Breast epithelium (tissue), 3 donors: ENCODE measurements around the gene NQO2.

Source experiments
- CTCF ChIP-seq, 3 donors: fragments of 450-650 bp; IDR thresholded peaks; one replicate each; pipeline ENCODE4 v1.5.1; 2016 to 2017; ENCODE audit warnings: antibody characterized with exemption in 3 of 3, mild to moderate bottlenecking in 3 of 3, moderate library complexity in 3 of 3
- POLR2A ChIP-seq: fragments of 450-650 bp; IDR thresholded peaks from one replicate; pipeline ENCODE4 v1.6.1; 2016; ENCODE audit warnings: antibody characterized with exemption, mild to moderate bottlenecking, moderate library complexity

DNA sequence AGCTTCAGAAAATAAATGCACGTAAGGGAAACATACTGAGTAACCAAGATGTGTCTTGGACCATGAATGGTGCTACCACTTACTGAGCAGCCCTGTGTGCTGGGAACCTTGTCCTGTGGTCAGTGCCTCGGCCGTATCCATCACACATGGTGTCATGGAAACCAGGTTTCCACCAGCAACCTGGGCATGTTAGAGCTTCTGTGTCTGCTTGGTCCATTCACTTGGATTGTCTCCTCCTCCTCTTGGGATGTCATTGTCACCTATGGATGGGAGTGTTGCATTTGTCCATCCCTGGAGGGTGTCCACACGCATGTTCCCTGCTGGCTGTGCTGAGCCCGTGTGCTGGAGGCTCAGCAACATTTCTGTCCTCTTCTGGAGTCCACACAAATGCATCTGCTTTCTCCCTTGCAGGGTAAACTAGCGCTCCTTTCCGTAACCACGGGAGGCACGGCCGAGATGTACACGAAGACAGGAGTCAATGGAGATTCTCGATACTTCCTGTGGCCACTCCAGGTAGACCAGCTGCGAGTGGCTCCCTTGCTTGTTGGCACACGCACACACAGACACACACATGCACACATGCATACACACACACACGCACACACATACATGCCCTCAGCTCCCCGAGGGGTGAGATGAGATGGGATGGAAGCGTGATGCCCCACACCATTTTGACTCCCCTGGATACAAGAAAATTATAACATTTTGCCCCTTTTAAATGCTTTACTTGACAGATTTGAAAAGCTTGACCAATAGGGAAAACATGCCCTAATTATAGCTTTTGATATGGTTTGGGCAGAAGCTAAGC is 17.0 kb downstream of the NQO2 start:
- TF ChIP-seq CTCF (IDR thresholded peaks at IDR 0.05) (no peak), POLR2A (no peak)
